SK-N-SH (cell line): ENCODE measurements around the gene DDX17. TPM values are rescaled to one million over a fixed set of nuclear protein-coding genes. Genes with fewer than 3 reads are reported as not detected.

Experiments used
- CTCF ChIA-PET: fragments of 300-600, 350-600 bp; formaldehyde crosslinking; extraction: SDS; loops from one replicate; lab custom pipeline; 2021; lab: Yijun Ruan, JAX
- POLR2A ChIA-PET: fragments of 350-600 bp; sonication (Branson Sonifier 250); formaldehyde crosslinking; extraction: SDS; loops from one replicate; lab custom pipeline; 2020; ENCODE audit warnings: antibody characterized with exemption, inconsistent platforms; lab: Yijun Ruan, JAX
- DNase-seq: peaks from one replicate; pipeline ENCODE4 v3.0.0; 2012
- H2AFZ ChIP-seq: fragments of 200-600 bp; sonication (generic); 2 replicates; pipeline ENCODE4 v1.8.1; 2016; ENCODE audit warnings: antibody characterized with exemption, mild to moderate bottlenecking, low read depth
- H3F3A ChIP-seq: fragments of 200-600 bp; sonication (generic); replicated peaks from 2 replicates; pipeline ENCODE3; 2016; ENCODE audit warnings: antibody characterized with exemption, mild to moderate bottlenecking; ENCODE audit not compliant: insufficient read depth
- H3K27ac ChIP-seq, 2 experiments: fragments of 200-500 bp in 1 of 2; fragments of 200-600 bp in 1 of 2; sonication (Bioruptor generic) in 1 of 2; sonication (generic), shearing (Covaris generic) in 1 of 2; 2 replicates each; pipeline versions ENCODE4 v1.5.1 to v1.6.1; 2014 to 2016; ENCODE audit warnings: low read depth in 2 of 2, inconsistent platforms in 1 of 2, low read length in 1 of 2, mild to moderate bottlenecking in 1 of 2, mixed read lengths in 1 of 2
- H3K27me3 ChIP-seq: fragments of 200-600 bp; sonication (generic), shearing (Covaris generic); 2 replicates; pipeline ENCODE4 v1.6.1; 2016; ENCODE audit warnings: mixed run types; ENCODE audit not compliant: insufficient read depth
- H3K36me3 ChIP-seq, 2 experiments: fragments of 200-500 bp in 1 of 2; fragments of 200-600 bp in 1 of 2; sonication (Bioruptor generic) in 1 of 2; sonication (generic) in 1 of 2; replicated peaks in 1 of 2; 2 replicates each; pipeline versions ENCODE3 to v1.5.1; 2014 to 2016; ENCODE audit warnings: low read length in 1 of 2, mild to moderate bottlenecking in 1 of 2; ENCODE audit not compliant: insufficient read depth in 2 of 2, control insufficient read depth in 1 of 2
- H3K4me1 ChIP-seq, 2 experiments: fragments of 200-500 bp in 1 of 2; fragments of 200-600 bp in 1 of 2; sonication (Bioruptor generic) in 1 of 2; sonication (generic), shearing (Covaris generic) in 1 of 2; 2 replicates each; pipeline versions ENCODE4 v1.5.1 to v1.6.1; 2014 to 2016; ENCODE audit warnings: low read depth in 1 of 2, low read length in 1 of 2, mixed run types in 1 of 2; ENCODE audit not compliant: insufficient read depth in 2 of 2, control insufficient read depth in 1 of 2
- H3K4me2 ChIP-seq: fragments of 200-600 bp; sonication (generic), shearing (Covaris generic); 2 replicates; pipeline ENCODE4 v1.6.1; 2017; ENCODE audit warnings: mixed run types
- H3K4me3 ChIP-seq, 2 experiments: fragments of 200-500 bp in 1 of 2; fragments of 200-600 bp in 1 of 2; sonication (Bioruptor generic) in 1 of 2; sonication (generic), shearing (Covaris generic) in 1 of 2; 2 replicates each; pipeline versions ENCODE4 v1.5.1 to v1.8.1; 2014 to 2016; ENCODE audit warnings: low read depth in 2 of 2, inconsistent platforms in 1 of 2, low read length in 1 of 2, mild to moderate bottlenecking in 1 of 2, mixed read lengths in 1 of 2, moderate library complexity in 1 of 2
- H3K79me2 ChIP-seq: fragments of 200-600 bp; sonication (generic); 2 replicates; pipeline ENCODE4 v1.8.1; 2017; ENCODE audit warnings: mild to moderate bottlenecking; ENCODE audit not compliant: insufficient read depth
- H3K9ac ChIP-seq: fragments of 200-600 bp; sonication (generic); 2 replicates; pipeline ENCODE4 v1.6.1; 2017; ENCODE audit warnings: mixed run types
- H3K9me2 ChIP-seq: fragments of 200-600 bp; sonication (generic); 2 replicates; pipeline ENCODE4 v1.6.1; 2017; ENCODE audit warnings: mixed run types
- H3K9me3 ChIP-seq: fragments of 200-600 bp; sonication (generic); 2 replicates; pipeline ENCODE4 v1.6.1; 2017; ENCODE audit warnings: mixed run types, mild to moderate bottlenecking, moderate library complexity
- H4K20me1 ChIP-seq: fragments of 200-600 bp; sonication (generic); 2 replicates; pipeline ENCODE4 v1.6.1; 2017; ENCODE audit warnings: mild to moderate bottlenecking, mixed run types; ENCODE audit not compliant: insufficient read depth
- CHD2 ChIP-seq: fragments of 150-350 bp; IDR thresholded peaks from 2 replicates; pipeline ENCODE4 v1.6.1; 2018; ENCODE audit warnings: low read length; ENCODE audit not compliant: partially characterized antibody
- ELF1 ChIP-seq: IDR thresholded peaks from 2 replicates; pipeline ENCODE4 v1.4.0; 2012
- EZH2phosphoT487 ChIP-seq: fragments of 200-600 bp; sonication (generic); IDR thresholded peaks from 2 replicates; pipeline ENCODE4 v1.6.1; 2017; ENCODE audit warnings: low read depth, mixed run types, mild to moderate bottlenecking, antibody characterized with exemption, moderate library complexity, borderline replicate concordance
- FOXJ3 ChIP-seq: sonication (generic); formaldehyde crosslinking; IDR thresholded peaks from 2 replicates; pipeline ENCODE4 v1.5.1; 2020; ENCODE audit warnings: mild to moderate bottlenecking, missing genetic modification reagents
- FOXM1 ChIP-seq: IDR thresholded peaks from 2 replicates; pipeline ENCODE4 v1.4.0; 2012; ENCODE audit warnings: low read depth, mild to moderate bottlenecking
- GATA2 ChIP-seq: sonication (generic); formaldehyde crosslinking; IDR thresholded peaks from 2 replicates; pipeline ENCODE4 v1.5.0; 2020; ENCODE audit warnings: mild to moderate bottlenecking, missing genetic modification reagents
- MEF2A ChIP-seq: IDR thresholded peaks from 2 replicates; pipeline ENCODE4 v1.4.0; 2012; ENCODE audit warnings: low read depth, borderline replicate concordance
- POLR2AphosphoS5 ChIP-seq: IDR thresholded peaks from 2 replicates; pipeline ENCODE4 v1.6.1; 2012; ENCODE audit warnings: low read depth, low read length
- TEAD4 ChIP-seq: IDR thresholded peaks from 2 replicates; pipeline ENCODE4 v1.4.0; 2012; ENCODE audit warnings: mild to moderate bottlenecking, borderline replicate concordance; ENCODE audit not compliant: insufficient read depth
- WGBS: methylation state at CpG from one replicate; pipeline ENCODE4 v1.1.6; 2017; ENCODE audit warnings: low lambda C conversion rate; 5-methylcytosine and 5-hydroxymethylcytosine counted together
- polyA plus RNA-seq, 3 experiments: library from polyadenylated mRNA; depleted of rRNA; stranded (reverse); fragments of >200 nt; gene quantifications; 2 replicates each; pipeline ENCODE4 v1.2.3, GENCODE V29; 2012
- TF ChIP-seq, protein P1 (sequence below): IDR thresholded peaks from 2 replicates; pipeline ENCODE4 v1.4.0; 2012; ENCODE audit warnings: low read depth, borderline replicate concordance
- TF ChIP-seq, protein P2 (sequence below): fragments of 150-350 bp; IDR thresholded peaks from 2 replicates; pipeline ENCODE4 v1.6.1; 2017; ENCODE audit warnings: antibody characterized with exemption, low read length, low read depth, borderline replicate concordance
- TF ChIP-seq, protein P3 (sequence below): fragments of 200-600 bp; sonication (generic); IDR thresholded peaks from 2 replicates; pipeline ENCODE4 v1.6.1; 2017; ENCODE audit warnings: antibody characterized with exemption, mild to moderate bottlenecking, moderate library complexity
- TF ChIP-seq, protein P4 (sequence below): IDR thresholded peaks from 2 replicates; pipeline ENCODE4 v1.4.0; 2012; ENCODE audit warnings: low read depth

DDX17 gene
- polyA plus RNA-seq, 1 of the 3 experiments (the other 2 are of a cell fraction), result 111 TPM

DNA sequence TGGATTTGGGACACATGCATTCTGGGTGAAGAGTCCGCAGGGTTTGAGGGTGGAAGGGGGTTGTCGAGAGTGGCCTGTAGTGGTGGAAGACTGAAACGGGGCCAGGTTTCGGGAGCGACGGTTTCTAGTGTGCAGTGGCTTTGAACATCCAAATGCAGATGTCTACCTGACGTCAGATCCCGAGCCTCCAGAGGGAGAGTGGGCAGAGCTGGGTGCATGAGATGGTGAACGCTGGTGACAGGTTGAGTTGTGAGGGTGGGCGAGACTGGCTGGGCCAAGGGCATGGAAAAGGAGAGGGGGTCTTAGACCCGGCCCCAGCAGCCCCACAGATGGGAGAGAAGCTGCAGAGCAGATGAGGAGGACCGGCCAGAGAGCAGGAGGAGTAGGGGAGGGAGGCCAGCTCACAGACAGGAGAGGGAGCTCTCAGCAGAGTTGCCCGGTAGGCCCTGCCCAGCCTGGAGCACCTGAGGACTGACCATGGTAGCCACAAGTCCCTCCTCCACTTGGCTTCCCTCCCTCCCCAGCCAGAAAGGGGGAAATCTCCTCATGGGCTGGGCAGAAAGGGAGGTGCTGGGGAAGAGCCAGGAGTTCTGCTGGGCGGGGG, 65.3 kb downstream of the DDX17 start:
- H3K9me3 ChIP-seq, result no peaks in the 10 kb centered on the region
- H3K27me3 ChIP-seq, result no peaks in the 10 kb centered on the region
- H3K4me2 ChIP-seq, result no peak overlapping the region
- TF ChIP-seq FOXM1, result no peak
- TF ChIP-seq ELF1, result no peak
- no peak for TF ChIP-seq POLR2AphosphoS5
- TF ChIP-seq, protein P1, sequence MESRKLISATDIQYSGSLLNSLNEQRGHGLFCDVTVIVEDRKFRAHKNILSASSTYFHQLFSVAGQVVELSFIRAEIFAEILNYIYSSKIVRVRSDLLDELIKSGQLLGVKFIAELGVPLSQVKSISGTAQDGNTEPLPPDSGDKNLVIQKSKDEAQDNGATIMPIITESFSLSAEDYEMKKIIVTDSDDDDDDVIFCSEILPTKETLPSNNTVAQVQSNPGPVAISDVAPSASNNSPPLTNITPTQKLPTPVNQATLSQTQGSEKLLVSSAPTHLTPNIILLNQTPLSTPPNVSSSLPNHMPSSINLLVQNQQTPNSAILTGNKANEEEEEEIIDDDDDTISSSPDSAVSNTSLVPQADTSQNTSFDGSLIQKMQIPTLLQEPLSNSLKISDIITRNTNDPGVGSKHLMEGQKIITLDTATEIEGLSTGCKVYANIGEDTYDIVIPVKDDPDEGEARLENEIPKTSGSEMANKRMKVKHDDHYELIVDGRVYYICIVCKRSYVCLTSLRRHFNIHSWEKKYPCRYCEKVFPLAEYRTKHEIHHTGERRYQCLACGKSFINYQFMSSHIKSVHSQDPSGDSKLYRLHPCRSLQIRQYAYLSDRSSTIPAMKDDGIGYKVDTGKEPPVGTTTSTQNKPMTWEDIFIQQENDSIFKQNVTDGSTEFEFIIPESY, result no peak
- TF ChIP-seq CHD2, result no peak
- no peak for TF ChIP-seq GATA2 (CRISPR knock-in tag)
- TF ChIP-seq FOXJ3 (CRISPR knock-in tag), result no peak
- TF ChIP-seq EZH2phosphoT487, result no peak
- TF ChIP-seq, protein P2, sequence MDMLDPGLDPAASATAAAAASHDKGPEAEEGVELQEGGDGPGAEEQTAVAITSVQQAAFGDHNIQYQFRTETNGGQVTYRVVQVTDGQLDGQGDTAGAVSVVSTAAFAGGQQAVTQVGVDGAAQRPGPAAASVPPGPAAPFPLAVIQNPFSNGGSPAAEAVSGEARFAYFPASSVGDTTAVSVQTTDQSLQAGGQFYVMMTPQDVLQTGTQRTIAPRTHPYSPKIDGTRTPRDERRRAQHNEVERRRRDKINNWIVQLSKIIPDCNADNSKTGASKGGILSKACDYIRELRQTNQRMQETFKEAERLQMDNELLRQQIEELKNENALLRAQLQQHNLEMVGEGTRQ, result no peak
- no peak for TF ChIP-seq TEAD4
- TF ChIP-seq, protein P3, sequence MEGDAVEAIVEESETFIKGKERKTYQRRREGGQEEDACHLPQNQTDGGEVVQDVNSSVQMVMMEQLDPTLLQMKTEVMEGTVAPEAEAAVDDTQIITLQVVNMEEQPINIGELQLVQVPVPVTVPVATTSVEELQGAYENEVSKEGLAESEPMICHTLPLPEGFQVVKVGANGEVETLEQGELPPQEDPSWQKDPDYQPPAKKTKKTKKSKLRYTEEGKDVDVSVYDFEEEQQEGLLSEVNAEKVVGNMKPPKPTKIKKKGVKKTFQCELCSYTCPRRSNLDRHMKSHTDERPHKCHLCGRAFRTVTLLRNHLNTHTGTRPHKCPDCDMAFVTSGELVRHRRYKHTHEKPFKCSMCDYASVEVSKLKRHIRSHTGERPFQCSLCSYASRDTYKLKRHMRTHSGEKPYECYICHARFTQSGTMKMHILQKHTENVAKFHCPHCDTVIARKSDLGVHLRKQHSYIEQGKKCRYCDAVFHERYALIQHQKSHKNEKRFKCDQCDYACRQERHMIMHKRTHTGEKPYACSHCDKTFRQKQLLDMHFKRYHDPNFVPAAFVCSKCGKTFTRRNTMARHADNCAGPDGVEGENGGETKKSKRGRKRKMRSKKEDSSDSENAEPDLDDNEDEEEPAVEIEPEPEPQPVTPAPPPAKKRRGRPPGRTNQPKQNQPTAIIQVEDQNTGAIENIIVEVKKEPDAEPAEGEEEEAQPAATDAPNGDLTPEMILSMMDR, result no peak
- TF ChIP-seq, protein P4, sequence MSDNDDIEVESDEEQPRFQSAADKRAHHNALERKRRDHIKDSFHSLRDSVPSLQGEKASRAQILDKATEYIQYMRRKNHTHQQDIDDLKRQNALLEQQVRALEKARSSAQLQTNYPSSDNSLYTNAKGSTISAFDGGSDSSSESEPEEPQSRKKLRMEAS, result no peak
- no peak for TF ChIP-seq MEF2A
- ChIA-PET CTCF (interaction anchor here (1.4 kb wide), 1 partner anchor 131 kb away, joined by 7 read pairs; no protein-coding TSS in a partner anchor), POLR2A (no interaction called here)
- no peak overlapping the region for H3K27ac ChIP-seq
- no peaks in the 10 kb centered on the region for H4K20me1 ChIP-seq
- H3F3A ChIP-seq, result no peaks in the 10 kb centered on the region
- H3K9ac ChIP-seq, result no peak overlapping the region
- H3K36me3 ChIP-seq, result no peaks in the 10 kb centered on the region
- no peak overlapping the region for H3K4me3 ChIP-seq
- no peaks in the 10 kb centered on the region for H3K4me1 ChIP-seq
- no peaks in the 10 kb centered on the region for H3K9me2 ChIP-seq
- 64% methylated on average over 6 of the region's 14 CpGs for WGBS
- no peak for DNase-seq
- H2AFZ ChIP-seq, result no peak overlapping the region
- H3K79me2 ChIP-seq, result no peaks in the 10 kb centered on the region
